SK-N-SH (cell line): Measurements from ENCODE around the gene ZNF277. TPM values are rescaled to one million over a fixed set of nuclear protein-coding genes. Genes with fewer than 3 reads are reported as not detected.

Experiments
- CTCF ChIA-PET: fragments of 300-600, 350-600 bp; formaldehyde crosslinking; extraction: SDS; loops from one replicate; lab custom pipeline; 2021; lab: Yijun Ruan, JAX
- POLR2A ChIA-PET: fragments of 350-600 bp; sonication (Branson Sonifier 250); formaldehyde crosslinking; extraction: SDS; loops from one replicate; lab custom pipeline; 2020; ENCODE audit warnings: antibody characterized with exemption, inconsistent platforms; lab: Yijun Ruan, JAX
- DNase-seq: peaks from one replicate; pipeline ENCODE4 v3.0.0; 2012
- H2AFZ ChIP-seq: fragments of 200-600 bp; sonication (generic); 2 replicates; pipeline ENCODE4 v1.8.1; 2016; ENCODE audit warnings: antibody characterized with exemption, mild to moderate bottlenecking, low read depth
- H3F3A ChIP-seq: fragments of 200-600 bp; sonication (generic); replicated peaks from 2 replicates; pipeline ENCODE3; 2016; ENCODE audit warnings: antibody characterized with exemption, mild to moderate bottlenecking; ENCODE audit not compliant: insufficient read depth
- H3K27ac ChIP-seq, 2 experiments: fragments of 200-500 bp in 1 of 2; fragments of 200-600 bp in 1 of 2; sonication (Bioruptor generic) in 1 of 2; sonication (generic), shearing (Covaris generic) in 1 of 2; 2 replicates each; pipeline versions ENCODE4 v1.5.1 to v1.6.1; 2014 to 2016; ENCODE audit warnings: low read depth in 2 of 2, inconsistent platforms in 1 of 2, low read length in 1 of 2, mild to moderate bottlenecking in 1 of 2, mixed read lengths in 1 of 2
- H3K27me3 ChIP-seq: fragments of 200-600 bp; sonication (generic), shearing (Covaris generic); 2 replicates; pipeline ENCODE4 v1.6.1; 2016; ENCODE audit warnings: mixed run types; ENCODE audit not compliant: insufficient read depth
- H3K36me3 ChIP-seq, 2 experiments: fragments of 200-500 bp in 1 of 2; fragments of 200-600 bp in 1 of 2; sonication (Bioruptor generic) in 1 of 2; sonication (generic) in 1 of 2; replicated peaks in 1 of 2; 2 replicates each; pipeline versions ENCODE3 to v1.5.1; 2014 to 2016; ENCODE audit warnings: low read length in 1 of 2, mild to moderate bottlenecking in 1 of 2; ENCODE audit not compliant: insufficient read depth in 2 of 2, control insufficient read depth in 1 of 2
- H3K4me1 ChIP-seq, 2 experiments: fragments of 200-500 bp in 1 of 2; fragments of 200-600 bp in 1 of 2; sonication (Bioruptor generic) in 1 of 2; sonication (generic), shearing (Covaris generic) in 1 of 2; 2 replicates each; pipeline versions ENCODE4 v1.5.1 to v1.6.1; 2014 to 2016; ENCODE audit warnings: low read depth in 1 of 2, low read length in 1 of 2, mixed run types in 1 of 2; ENCODE audit not compliant: insufficient read depth in 2 of 2, control insufficient read depth in 1 of 2
- H3K4me2 ChIP-seq: fragments of 200-600 bp; sonication (generic), shearing (Covaris generic); 2 replicates; pipeline ENCODE4 v1.6.1; 2017; ENCODE audit warnings: mixed run types
- H3K4me3 ChIP-seq, 2 experiments: fragments of 200-500 bp in 1 of 2; fragments of 200-600 bp in 1 of 2; sonication (Bioruptor generic) in 1 of 2; sonication (generic), shearing (Covaris generic) in 1 of 2; 2 replicates each; pipeline versions ENCODE4 v1.5.1 to v1.8.1; 2014 to 2016; ENCODE audit warnings: low read depth in 2 of 2, inconsistent platforms in 1 of 2, low read length in 1 of 2, mild to moderate bottlenecking in 1 of 2, mixed read lengths in 1 of 2, moderate library complexity in 1 of 2
- H3K79me2 ChIP-seq: fragments of 200-600 bp; sonication (generic); 2 replicates; pipeline ENCODE4 v1.8.1; 2017; ENCODE audit warnings: mild to moderate bottlenecking; ENCODE audit not compliant: insufficient read depth
- H3K9ac ChIP-seq: fragments of 200-600 bp; sonication (generic); 2 replicates; pipeline ENCODE4 v1.6.1; 2017; ENCODE audit warnings: mixed run types
- H3K9me2 ChIP-seq: fragments of 200-600 bp; sonication (generic); 2 replicates; pipeline ENCODE4 v1.6.1; 2017; ENCODE audit warnings: mixed run types
- H3K9me3 ChIP-seq: fragments of 200-600 bp; sonication (generic); 2 replicates; pipeline ENCODE4 v1.6.1; 2017; ENCODE audit warnings: mixed run types, mild to moderate bottlenecking, moderate library complexity
- H4K20me1 ChIP-seq: fragments of 200-600 bp; sonication (generic); 2 replicates; pipeline ENCODE4 v1.6.1; 2017; ENCODE audit warnings: mild to moderate bottlenecking, mixed run types; ENCODE audit not compliant: insufficient read depth
- CHD2 ChIP-seq: fragments of 150-350 bp; IDR thresholded peaks from 2 replicates; pipeline ENCODE4 v1.6.1; 2018; ENCODE audit warnings: low read length; ENCODE audit not compliant: partially characterized antibody
- ELF1 ChIP-seq: IDR thresholded peaks from 2 replicates; pipeline ENCODE4 v1.4.0; 2012
- EP300 ChIP-seq, 2 experiments: IDR thresholded peaks; 2 replicates each; pipeline versions ENCODE4 v1.4.0 to v1.6.1; 2012; ENCODE audit warnings: borderline replicate concordance in 1 of 2, low read depth in 1 of 2, low read length in 1 of 2
- EZH2phosphoT487 ChIP-seq: fragments of 200-600 bp; sonication (generic); IDR thresholded peaks from 2 replicates; pipeline ENCODE4 v1.6.1; 2017; ENCODE audit warnings: low read depth, mixed run types, mild to moderate bottlenecking, antibody characterized with exemption, moderate library complexity, borderline replicate concordance
- FOSL2 ChIP-seq: IDR thresholded peaks from 2 replicates; pipeline ENCODE4 v1.4.0; 2012; ENCODE audit warnings: low read depth, mild to moderate bottlenecking, moderate library complexity, borderline replicate concordance
- FOXJ3 ChIP-seq: sonication (generic); formaldehyde crosslinking; IDR thresholded peaks from 2 replicates; pipeline ENCODE4 v1.5.1; 2020; ENCODE audit warnings: mild to moderate bottlenecking, missing genetic modification reagents
- FOXM1 ChIP-seq: IDR thresholded peaks from 2 replicates; pipeline ENCODE4 v1.4.0; 2012; ENCODE audit warnings: low read depth, mild to moderate bottlenecking
- GATA2 ChIP-seq: sonication (generic); formaldehyde crosslinking; IDR thresholded peaks from 2 replicates; pipeline ENCODE4 v1.5.0; 2020; ENCODE audit warnings: mild to moderate bottlenecking, missing genetic modification reagents
- JUND ChIP-seq: IDR thresholded peaks from 2 replicates; pipeline ENCODE4 v1.4.0; 2012
- MXI1 ChIP-seq: IDR thresholded peaks from 2 replicates; pipeline ENCODE4 v1.6.1; 2012; ENCODE audit warnings: mild to moderate bottlenecking, low read depth, low read length, improper control_type of control experiment
- NFIC ChIP-seq: IDR thresholded peaks from 2 replicates; pipeline ENCODE4 v1.4.0; 2012; ENCODE audit warnings: borderline replicate concordance
- POLR2AphosphoS5 ChIP-seq: IDR thresholded peaks from 2 replicates; pipeline ENCODE4 v1.6.1; 2012; ENCODE audit warnings: low read depth, low read length
- RAD21 ChIP-seq: IDR thresholded peaks from 2 replicates; pipeline ENCODE4 v1.6.1; 2012; ENCODE audit warnings: mild to moderate bottlenecking, low read length
- RCOR1 ChIP-seq: fragments of 150-350 bp; IDR thresholded peaks from 2 replicates; pipeline ENCODE4 v1.6.1; 2017; ENCODE audit warnings: antibody characterized with exemption, low read length
- RFX5 ChIP-seq: IDR thresholded peaks from 2 replicates; pipeline ENCODE4 v1.6.1; 2012; ENCODE audit warnings: mild to moderate bottlenecking, improper control_type of control experiment, low read length
- SIN3A ChIP-seq: IDR thresholded peaks from 2 replicates; pipeline ENCODE4 v1.6.1; 2012; ENCODE audit warnings: low read depth, mild to moderate bottlenecking, low read length, moderate library complexity, borderline replicate concordance
- SMC3 ChIP-seq: IDR thresholded peaks from 2 replicates; pipeline ENCODE4 v1.6.1; 2012; ENCODE audit warnings: low read depth, low read length, improper control_type of control experiment
- TAF1 ChIP-seq: IDR thresholded peaks from 2 replicates; pipeline ENCODE4 v1.6.1; 2012; ENCODE audit warnings: low read depth, mild to moderate bottlenecking, low read length, moderate library complexity, borderline replicate concordance
- YY1 ChIP-seq: IDR thresholded peaks from 2 replicates; pipeline ENCODE4 v1.4.0; 2012; ENCODE audit warnings: low read depth, mild to moderate bottlenecking
- WGBS: methylation state at CpG from one replicate; pipeline ENCODE4 v1.1.6; 2017; ENCODE audit warnings: low lambda C conversion rate; 5-methylcytosine and 5-hydroxymethylcytosine counted together
- polyA plus RNA-seq, 3 experiments: library from polyadenylated mRNA; depleted of rRNA; stranded (reverse); fragments of >200 nt; gene quantifications; 2 replicates each; pipeline ENCODE4 v1.2.3, GENCODE V29; 2012
- TF ChIP-seq, protein P1 (sequence below): fragments of 200-600 bp; sonication (generic); IDR thresholded peaks from 2 replicates; pipeline ENCODE4 v1.6.1; 2017; ENCODE audit warnings: antibody characterized with exemption, mild to moderate bottlenecking, moderate library complexity
- TF ChIP-seq, protein P2 (sequence below): IDR thresholded peaks from 2 replicates; pipeline ENCODE4 v1.4.0; 2012; ENCODE audit warnings: low read depth
- TF ChIP-seq, protein P3 (sequence below): fragments of 150-350 bp; IDR thresholded peaks from 2 replicates; pipeline ENCODE4 v1.6.1; 2016; ENCODE audit warnings: mild to moderate bottlenecking, low read depth, low read length
- TF ChIP-seq, protein P4 (sequence below): IDR thresholded peaks from 2 replicates; pipeline ENCODE4 v1.4.0; 2012; ENCODE audit warnings: low read depth, borderline replicate concordance
- TF ChIP-seq, protein P5 (sequence below): fragments of 150-350 bp; IDR thresholded peaks from 2 replicates; pipeline ENCODE4 v1.6.1; 2017; ENCODE audit warnings: antibody characterized with exemption, low read length, low read depth, borderline replicate concordance
- TF ChIP-seq, protein P6 (sequence below): IDR thresholded peaks from 2 replicates; pipeline ENCODE4 v1.4.0; 2012; ENCODE audit warnings: low read depth, borderline replicate concordance
- TF ChIP-seq, protein P7 (sequence below): IDR thresholded peaks from 2 replicates; pipeline ENCODE4; 2012

ZNF277 gene
- polyA plus RNA-seq, 1 of the 3 experiments (the other 2 are of a cell fraction) = 11.5 TPM

DNA sequence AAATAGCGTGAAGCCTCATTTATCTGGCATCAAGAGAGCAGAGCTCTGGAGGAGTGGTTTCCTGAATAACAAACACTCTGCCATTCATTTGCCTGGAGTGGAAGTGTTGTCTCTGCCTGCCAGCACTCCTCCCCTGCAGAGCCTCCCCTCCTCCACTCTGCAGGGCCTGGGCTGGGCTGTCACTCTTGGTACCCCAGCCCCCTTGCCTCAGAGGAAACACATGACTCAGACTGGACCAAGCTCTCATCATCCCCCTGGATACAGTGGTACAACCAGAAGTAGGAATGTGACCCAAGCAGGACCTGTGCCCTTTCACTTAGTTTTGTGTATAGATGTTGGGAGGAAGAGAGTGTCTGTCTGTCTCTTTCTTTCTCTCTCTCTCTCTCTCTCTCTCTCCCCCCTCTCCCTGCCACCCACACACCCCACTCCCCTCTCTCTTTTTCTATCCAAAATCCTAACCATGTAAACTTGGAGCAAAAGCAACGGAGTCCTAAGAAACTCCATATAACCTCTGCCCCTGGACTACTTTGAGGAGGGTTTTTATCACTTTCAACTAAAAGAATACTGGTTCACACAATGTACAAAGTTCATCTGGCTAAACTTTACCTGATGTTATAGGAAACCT is 44.2 kb upstream of the ZNF277 start:
- WGBS = 44% methylated on average over 2 of the region's 2 CpGs
- CTCF ChIA-PET = interaction anchor here (0.7 to 4.4 kb wide), 6 partner anchors 11 to 399 kb away, joined by 3 to 17 read pairs (median 3); no protein-coding TSS in a partner anchor
- H3F3A ChIP-seq = peaks cover 13% of the 10 kb centered on the region
- no peaks in the 10 kb centered on the region for H3K27me3 ChIP-seq
- H4K20me1 ChIP-seq = no peaks in the 10 kb centered on the region
- no peaks in the 10 kb centered on the region for H3K9me3 ChIP-seq
- no peak overlapping the region for H3K4me3 ChIP-seq
- H3K9ac ChIP-seq = no peak overlapping the region
- peaks cover 29 to 49% of the 10 kb centered on the region in 2 experiments for H3K4me1 ChIP-seq
- H3K79me2 ChIP-seq = no peaks in the 10 kb centered on the region
- DNase-seq = peak; percentile 54
- POLR2A ChIA-PET = no interaction called here
- peak overlapping the region in 1 of 2 experiments; percentile 80; a peak in 1 of 4 replicates for H3K27ac ChIP-seq
- H3K4me2 ChIP-seq = peak overlapping the region; percentile 67
- no peaks in the 10 kb centered on the region for H3K36me3 ChIP-seq
- no peak overlapping the region for H2AFZ ChIP-seq
- no peaks in the 10 kb centered on the region for H3K9me2 ChIP-seq
- TF ChIP-seq MXI1 (peak; percentile 38; the same call in 1 of the 2 replicates), FOXM1 (no peak), FOXJ3 (CRISPR knock-in tag) (no peak), TAF1 (no peak), SMC3 (no peak; the same call in 1 of the 2 replicates), POLR2AphosphoS5 (no peak), RFX5 (no peak), SIN3A (no peak), YY1 (no peak), GATA2 (no peak), EP300 (IDR thresholded peaks at IDR 0.05; ENCODE audit: borderline replicate concordance in 1 of 2, low read depth in 1 of 2, low read length in 1 of 2) (peak; percentile 16 to 61; a peak in 3 of 4 replicates), EZH2phosphoT487 (no peak), JUND (no peak), RAD21 (peak; percentile 29; the same call in 1 of the 2 replicates), CHD2 (peak; percentile 91), RCOR1 (peak; percentile 14; the same call in 1 of the 2 replicates), ELF1 (no peak), FOSL2 (peak; percentile 35; the same call in 1 of the 2 replicates), NFIC (no peak)
- TF ChIP-seq, protein P1, sequence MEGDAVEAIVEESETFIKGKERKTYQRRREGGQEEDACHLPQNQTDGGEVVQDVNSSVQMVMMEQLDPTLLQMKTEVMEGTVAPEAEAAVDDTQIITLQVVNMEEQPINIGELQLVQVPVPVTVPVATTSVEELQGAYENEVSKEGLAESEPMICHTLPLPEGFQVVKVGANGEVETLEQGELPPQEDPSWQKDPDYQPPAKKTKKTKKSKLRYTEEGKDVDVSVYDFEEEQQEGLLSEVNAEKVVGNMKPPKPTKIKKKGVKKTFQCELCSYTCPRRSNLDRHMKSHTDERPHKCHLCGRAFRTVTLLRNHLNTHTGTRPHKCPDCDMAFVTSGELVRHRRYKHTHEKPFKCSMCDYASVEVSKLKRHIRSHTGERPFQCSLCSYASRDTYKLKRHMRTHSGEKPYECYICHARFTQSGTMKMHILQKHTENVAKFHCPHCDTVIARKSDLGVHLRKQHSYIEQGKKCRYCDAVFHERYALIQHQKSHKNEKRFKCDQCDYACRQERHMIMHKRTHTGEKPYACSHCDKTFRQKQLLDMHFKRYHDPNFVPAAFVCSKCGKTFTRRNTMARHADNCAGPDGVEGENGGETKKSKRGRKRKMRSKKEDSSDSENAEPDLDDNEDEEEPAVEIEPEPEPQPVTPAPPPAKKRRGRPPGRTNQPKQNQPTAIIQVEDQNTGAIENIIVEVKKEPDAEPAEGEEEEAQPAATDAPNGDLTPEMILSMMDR = no peak
- TF ChIP-seq, protein P2, sequence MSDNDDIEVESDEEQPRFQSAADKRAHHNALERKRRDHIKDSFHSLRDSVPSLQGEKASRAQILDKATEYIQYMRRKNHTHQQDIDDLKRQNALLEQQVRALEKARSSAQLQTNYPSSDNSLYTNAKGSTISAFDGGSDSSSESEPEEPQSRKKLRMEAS = peak; percentile 54; the same call in 1 of the 2 replicates
- TF ChIP-seq, protein P3, sequence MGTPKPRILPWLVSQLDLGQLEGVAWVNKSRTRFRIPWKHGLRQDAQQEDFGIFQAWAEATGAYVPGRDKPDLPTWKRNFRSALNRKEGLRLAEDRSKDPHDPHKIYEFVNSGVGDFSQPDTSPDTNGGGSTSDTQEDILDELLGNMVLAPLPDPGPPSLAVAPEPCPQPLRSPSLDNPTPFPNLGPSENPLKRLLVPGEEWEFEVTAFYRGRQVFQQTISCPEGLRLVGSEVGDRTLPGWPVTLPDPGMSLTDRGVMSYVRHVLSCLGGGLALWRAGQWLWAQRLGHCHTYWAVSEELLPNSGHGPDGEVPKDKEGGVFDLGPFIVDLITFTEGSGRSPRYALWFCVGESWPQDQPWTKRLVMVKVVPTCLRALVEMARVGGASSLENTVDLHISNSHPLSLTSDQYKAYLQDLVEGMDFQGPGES = no peak
- TF ChIP-seq, protein P4, sequence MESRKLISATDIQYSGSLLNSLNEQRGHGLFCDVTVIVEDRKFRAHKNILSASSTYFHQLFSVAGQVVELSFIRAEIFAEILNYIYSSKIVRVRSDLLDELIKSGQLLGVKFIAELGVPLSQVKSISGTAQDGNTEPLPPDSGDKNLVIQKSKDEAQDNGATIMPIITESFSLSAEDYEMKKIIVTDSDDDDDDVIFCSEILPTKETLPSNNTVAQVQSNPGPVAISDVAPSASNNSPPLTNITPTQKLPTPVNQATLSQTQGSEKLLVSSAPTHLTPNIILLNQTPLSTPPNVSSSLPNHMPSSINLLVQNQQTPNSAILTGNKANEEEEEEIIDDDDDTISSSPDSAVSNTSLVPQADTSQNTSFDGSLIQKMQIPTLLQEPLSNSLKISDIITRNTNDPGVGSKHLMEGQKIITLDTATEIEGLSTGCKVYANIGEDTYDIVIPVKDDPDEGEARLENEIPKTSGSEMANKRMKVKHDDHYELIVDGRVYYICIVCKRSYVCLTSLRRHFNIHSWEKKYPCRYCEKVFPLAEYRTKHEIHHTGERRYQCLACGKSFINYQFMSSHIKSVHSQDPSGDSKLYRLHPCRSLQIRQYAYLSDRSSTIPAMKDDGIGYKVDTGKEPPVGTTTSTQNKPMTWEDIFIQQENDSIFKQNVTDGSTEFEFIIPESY = no peak
- TF ChIP-seq, protein P5, sequence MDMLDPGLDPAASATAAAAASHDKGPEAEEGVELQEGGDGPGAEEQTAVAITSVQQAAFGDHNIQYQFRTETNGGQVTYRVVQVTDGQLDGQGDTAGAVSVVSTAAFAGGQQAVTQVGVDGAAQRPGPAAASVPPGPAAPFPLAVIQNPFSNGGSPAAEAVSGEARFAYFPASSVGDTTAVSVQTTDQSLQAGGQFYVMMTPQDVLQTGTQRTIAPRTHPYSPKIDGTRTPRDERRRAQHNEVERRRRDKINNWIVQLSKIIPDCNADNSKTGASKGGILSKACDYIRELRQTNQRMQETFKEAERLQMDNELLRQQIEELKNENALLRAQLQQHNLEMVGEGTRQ = no peak
- TF ChIP-seq, protein P6, sequence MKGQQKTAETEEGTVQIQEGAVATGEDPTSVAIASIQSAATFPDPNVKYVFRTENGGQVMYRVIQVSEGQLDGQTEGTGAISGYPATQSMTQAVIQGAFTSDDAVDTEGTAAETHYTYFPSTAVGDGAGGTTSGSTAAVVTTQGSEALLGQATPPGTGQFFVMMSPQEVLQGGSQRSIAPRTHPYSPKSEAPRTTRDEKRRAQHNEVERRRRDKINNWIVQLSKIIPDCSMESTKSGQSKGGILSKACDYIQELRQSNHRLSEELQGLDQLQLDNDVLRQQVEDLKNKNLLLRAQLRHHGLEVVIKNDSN = no peak; the same call in 1 of the 2 replicates
- TF ChIP-seq, protein P7, sequence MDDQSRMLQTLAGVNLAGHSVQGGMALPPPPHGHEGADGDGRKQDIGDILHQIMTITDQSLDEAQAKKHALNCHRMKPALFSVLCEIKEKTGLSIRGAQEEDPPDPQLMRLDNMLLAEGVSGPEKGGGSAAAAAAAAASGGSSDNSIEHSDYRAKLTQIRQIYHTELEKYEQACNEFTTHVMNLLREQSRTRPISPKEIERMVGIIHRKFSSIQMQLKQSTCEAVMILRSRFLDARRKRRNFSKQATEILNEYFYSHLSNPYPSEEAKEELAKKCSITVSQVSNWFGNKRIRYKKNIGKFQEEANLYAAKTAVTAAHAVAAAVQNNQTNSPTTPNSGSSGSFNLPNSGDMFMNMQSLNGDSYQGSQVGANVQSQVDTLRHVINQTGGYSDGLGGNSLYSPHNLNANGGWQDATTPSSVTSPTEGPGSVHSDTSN = peak; percentile 81
